Activated CD4-positive, alpha-beta T cell treated with anti-CD3 and anti-CD28 coated beads for 48 hours (primary cell): ENCODE data around the gene LFNG.

Source experiments
- DNase-seq: peaks from one replicate; pipeline ENCODE4 v3.0.0-alpha.2; 2020

LFNG gene

DNA sequence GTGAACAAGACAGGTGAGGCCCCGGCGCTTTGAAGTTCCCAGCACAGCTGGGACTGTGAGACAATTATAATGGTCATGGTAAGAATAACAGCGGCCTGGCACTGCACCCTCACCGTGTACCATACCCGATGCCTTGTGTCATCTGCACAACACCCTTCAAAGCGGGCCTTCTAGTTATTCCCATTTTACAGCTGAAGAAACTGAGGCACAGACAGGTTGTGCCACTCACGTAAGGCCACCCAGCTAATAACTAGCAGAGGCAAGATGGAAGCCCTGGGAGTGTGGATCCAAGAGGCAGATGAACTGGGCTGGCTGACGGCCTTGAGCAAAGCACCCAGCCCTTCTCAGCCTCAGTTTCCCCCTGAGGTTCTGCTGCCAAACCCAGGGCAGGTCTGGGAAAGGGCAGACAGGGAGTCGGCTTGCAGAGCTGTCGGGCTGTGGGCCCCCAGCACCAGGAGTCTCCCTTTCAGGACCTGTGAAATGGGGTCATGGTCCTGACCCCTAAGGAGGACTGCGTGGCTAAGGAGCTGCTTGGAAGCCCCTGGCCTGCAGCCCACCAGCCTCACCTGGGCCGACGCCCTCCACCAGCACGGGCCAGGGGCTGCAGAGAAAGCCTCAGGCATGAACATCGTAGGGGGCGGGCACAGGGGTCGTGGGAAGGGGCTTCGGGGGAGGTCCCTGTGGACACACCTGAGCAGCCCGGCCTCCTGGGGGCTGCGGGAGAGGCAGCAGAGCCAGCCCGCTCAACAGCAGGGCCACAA, 15.3 kb upstream of the LFNG start:
- no peak for DNase-seq

DNA sequence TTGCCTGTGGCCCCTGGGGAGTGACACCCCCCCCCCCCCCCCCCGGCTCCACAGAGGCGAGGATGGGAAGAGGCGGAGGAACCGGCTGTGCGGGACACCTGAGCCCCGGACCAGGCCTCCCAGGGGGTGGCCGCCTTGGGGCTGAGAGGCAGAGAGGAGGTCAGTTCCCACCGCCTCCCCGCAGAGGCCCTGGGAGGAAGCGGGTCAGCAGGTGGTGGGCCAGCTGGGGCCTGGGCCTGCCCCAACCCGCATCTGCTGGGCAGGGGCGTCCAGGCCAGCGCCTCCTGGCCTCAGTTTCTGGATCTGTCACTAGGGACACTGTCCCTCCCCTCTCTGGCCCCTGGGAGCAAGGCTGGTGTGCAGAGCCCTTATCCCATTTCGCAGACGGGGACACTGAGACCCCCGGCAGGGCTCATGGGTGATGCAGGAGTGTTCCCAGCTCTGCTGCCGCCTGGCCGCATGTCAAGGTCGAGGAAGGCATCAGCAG, 14.6 kb upstream of the LFNG start:
- no peak for DNase-seq

DNA sequence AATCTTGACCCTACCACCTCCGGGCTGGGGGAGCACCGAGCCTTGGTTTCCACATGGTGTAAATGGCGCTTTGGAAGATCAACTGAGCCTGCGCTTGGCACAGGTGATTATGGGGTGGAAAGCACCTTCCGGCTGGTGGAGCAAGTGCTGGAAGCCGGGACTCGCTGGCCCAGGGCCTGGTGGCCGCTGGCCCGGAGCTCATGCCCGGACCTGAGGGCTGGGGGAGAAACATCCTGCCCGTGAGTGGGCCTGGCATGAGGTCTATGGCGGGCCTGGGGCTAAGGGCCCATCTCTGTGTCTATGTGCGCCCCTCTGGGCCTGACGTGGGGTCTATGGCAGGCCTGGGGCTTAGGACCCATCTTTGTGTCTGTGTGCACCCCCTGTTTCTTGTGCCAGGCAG, 14.2 kb upstream of the LFNG start:
- DNase-seq, result no peak

DNA sequence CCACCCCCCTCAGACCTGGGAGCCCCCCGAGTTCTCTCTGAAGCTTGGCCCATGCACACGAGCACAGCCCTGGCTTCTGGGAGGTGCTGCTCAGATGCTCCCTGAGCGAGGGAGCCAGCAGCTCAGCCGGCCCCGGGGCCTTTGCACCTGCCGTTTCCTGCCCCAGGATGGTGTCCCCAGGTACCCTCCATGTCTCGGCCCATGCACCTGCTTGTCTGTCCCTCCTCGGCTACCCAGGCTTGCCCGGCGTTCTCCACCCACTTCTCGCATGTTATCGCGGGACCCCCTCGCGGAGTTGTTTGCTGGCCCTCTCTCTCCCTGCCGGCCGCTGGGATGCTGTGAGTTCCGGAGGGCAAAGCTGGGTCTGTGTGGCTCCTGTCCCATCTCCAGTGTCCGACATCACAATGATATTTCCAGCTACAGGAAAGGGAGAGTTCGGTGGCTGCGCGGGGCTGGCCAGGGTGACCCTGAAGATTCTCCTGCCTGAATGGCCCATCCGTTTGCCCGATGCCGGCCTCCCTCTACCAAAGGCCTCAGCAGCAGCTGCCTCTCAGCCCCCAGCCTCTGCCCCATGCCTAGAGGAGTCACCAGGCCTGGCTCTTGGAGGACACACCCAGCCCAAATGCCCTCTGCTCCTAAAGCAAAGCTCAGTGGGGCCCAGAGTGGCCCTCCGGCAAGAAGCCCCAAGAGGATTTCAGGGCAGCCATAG, 12.2 kb upstream of the LFNG start:
- no peak for DNase-seq

DNA sequence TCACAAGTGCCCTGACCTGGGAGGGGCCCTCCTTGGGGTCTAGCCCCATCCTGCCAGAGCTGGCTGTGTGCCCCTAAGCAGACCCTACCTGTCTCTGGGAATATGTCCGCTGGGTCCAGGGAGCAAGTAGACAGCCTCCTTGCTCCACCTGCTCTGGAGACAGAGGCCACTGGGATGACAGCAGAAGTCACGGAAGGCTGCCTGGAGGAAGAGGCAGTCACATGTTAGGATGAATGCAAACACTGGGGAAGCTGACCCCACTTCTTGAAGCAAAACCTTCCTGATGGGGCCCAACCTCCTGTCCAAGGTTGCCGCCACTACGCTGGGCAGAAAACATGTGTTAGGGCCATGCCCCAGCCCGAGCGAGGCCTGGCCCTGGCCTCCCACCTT, 11.7 kb upstream of the LFNG start:
- no peak for DNase-seq

DNA sequence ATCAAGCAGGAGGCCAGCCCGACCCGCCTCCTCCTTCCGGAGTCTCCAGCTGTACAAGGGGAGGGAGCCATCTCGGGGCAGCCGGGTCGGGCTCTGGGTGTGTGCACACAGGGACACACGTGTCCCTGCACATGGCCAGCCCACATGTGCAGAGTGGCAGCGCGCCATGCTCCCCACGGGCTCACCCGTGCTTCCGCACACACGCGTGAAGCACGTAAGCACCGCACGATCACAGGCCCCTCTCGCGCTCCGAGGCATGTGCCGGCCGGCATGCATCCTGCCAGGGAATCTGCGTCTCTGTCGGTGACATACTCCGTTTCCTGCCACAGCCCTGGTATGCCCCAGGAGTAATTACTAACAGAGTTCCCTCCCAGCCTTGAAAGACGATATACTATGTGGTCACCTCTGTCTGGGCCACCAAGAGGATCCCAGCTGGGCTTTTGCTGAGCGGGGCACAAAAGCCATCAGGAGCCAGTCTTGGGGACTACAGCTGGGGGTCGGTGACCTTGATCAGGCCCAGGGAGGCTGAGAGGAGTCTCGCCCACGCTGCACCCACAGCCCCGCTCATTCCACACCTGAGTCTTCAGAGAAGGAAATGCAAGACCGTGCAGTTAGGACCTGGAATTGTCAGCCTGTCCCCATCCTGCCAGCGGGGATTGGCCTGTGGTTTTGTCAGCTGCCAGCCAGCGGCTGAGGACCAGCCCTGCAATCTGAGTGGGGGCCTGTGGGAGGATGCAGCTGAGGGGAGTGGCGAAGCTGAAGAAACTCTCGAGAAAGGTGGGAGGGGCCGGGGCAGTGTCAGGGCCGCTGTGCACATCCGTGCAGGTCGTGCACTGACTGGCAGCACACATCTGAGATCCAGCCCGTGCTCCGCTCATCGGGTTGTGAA, 11.0 kb upstream of the LFNG start:
- peak; percentile 80 for DNase-seq

DNA sequence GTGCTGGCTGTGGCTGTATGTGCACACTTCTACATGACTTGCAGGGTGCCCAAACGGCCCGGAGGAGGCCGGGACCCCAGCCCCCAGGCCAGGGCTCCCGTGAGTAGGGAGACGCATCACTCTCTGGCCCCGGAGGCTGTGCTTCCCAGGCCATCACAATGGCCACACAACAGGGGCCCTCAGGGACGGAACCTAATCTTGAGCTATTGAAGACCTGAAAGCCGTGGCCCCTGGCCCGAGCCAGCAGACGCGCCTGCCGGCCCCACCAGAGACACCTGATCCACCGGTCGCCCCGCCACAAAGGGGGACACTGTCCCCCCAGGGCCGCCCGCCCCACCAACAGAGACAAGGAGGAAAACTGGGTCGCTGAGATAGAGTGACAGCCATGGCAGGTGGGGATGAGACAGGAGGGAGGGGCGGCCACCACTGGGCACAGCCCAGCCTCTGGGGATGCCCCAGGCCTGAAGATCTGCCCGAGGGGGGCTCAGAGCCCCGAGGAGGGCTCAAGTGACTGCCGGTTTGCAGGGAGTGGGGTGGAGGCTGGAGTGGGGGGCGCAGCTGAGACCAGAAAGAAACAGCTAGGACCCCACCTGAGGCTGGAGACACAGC, 10.2 kb upstream of the LFNG start:
- DNase-seq, result no peak

DNA sequence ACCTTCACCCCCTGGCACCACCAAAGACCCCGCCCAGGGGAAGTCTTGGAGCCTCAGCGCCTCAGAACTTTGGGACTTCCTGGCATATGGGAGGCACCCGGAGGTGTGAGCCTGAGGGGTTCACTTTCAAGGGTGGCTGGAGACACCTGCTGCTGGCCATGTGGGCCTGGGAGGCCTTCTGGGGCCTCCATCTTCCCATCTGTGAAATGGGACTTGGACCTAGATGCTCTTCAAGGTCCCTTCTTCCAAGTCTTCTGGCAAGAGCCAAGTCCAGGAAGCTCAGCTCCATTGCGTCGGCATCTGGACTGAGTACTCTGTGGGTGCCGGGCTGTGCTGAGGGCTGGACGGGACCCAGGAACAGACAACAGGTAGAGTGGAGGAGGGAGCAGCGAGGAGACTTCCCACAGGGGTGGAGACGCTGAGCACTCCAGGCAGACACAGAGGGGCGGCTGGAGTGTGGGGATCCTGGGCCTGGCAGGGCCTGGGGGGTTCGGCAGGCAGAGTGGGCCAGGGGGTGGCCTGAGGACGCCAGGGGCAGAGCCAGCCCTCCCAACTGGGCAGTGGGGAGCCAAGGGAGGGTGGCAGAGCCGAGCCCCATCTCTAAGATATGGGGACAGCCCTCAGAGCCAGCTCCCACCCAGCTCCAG, 9.3 kb upstream of the LFNG start:
- DNase-seq, result no peak

DNA sequence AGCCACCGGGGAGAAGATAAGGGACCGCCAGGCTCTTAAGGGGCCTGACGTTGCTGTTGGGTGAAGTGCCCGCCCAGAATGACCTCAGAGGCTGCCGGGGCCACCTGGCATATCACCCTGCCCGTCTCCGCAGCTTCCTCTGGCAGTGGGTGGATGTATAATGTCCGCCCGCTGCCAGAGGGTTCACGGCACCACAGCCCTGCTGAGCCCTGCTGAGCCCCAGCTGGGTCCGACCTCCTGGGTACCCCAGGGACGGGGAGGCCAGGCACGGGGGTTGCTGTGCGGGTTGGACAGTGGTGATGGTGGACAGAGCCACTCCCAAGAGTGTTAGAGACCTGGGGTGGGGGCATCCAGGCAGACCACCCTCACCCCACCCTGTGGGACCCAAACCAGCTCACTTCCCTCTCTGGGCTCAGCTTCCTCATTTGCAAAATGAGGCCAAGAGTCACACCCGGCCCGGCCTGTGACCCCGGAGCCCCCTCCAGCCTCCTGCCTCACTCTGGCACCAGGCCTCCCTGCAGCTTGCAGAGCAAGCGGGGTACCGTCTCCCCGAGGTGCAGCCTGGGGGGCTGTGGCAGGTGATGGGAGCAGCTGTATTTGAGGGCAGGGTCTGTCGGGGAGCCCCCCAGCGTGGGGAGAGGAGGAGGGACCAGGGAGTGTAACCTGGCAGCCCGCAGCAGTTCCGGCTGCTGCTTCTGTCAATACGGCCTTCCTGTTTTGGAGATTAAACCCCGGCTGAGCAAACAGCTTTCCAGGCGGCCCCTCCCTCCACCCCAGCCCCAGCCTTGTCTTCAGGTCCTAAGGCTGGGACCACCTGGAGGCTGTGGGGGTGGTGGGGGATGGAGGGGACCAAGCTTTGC, 8.4 kb upstream of the LFNG start:
- DNase-seq, result peak; percentile 71

DNA sequence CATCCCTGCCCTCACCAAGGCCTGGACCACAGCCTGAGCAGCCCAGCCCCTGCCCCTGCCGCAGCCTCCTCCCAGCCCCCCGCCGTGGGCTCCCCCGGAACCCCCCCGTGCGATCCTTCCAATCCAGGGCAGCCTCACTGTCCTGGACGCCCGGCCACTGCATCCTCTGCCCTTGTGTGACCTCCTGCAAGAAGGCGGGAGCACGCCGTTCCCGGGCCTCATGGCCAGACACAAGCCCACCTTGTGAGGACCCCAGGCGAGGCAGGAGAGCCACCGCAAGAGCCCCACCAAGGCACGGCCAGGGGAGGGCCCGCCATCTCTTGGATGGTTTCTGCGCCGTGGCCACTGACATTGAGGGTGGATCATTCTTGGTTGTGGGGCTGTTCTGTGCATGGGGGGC, 7.8 kb upstream of the LFNG start:
- no peak for DNase-seq

DNA sequence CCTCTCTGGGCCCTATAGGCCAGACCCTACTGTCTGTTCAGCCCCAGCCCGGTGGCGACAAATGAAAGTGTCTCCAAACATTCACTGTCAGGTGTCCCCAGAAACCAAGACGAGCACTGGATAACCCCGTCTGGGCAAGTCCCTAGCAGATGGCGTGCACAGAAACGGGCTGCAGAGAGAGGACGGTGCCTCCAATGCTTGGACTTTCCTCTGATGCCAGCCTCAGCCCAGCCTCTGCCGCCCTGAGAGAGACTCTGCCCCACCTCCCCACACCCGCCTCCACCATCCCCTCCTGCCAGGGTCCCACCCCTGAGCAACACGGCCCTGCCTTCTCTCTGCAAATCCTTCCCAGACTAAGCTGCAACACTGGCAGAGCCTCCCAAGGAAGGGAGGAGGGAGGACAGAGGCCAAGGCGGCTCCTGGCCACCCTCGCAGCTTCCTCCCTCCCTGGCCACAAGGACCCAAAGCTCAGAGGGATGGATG, 7.4 kb upstream of the LFNG start:
- DNase-seq, result no peak

DNA sequence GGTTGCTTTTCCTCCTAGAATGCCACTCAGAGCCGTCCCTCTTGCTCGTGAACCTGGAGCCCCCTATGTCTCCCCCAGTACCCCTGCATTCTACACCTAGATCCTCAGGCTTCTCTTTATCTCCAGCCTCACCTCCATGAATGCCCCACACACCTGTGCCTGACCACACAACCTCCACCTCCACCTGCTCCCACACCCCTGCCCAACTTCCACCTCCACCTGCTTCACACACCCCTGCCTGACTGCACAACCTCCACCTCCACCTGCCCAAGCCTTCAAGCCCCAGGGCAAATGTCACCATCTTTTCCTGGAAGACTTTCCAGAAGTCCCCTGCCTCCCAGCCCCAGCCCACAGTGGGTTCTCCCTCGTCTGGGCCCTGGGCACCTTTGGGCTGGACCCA, 6.9 kb upstream of the LFNG start:
- no peak for DNase-seq

DNA sequence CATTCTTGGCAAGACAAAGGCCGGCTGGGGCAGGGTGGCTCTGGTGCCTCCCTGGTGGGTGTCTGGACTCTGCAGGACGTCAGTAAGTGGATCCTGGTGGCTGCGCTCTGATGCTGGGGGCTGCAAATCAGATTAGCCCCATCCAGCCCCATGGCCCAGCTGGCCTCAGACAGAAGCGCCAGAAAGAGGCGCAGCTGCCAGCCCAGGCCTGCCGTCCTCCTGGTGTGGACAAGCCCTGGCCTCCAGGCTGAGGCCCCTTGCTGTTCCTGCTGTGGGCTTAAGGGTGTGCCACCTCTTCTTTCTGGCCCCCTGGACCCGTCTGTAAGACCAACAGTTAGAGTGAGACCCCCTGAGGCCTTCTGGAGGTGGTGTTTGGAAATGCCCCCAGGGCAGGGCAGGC, 5.9 kb upstream of the LFNG start:
- no peak for DNase-seq

DNA sequence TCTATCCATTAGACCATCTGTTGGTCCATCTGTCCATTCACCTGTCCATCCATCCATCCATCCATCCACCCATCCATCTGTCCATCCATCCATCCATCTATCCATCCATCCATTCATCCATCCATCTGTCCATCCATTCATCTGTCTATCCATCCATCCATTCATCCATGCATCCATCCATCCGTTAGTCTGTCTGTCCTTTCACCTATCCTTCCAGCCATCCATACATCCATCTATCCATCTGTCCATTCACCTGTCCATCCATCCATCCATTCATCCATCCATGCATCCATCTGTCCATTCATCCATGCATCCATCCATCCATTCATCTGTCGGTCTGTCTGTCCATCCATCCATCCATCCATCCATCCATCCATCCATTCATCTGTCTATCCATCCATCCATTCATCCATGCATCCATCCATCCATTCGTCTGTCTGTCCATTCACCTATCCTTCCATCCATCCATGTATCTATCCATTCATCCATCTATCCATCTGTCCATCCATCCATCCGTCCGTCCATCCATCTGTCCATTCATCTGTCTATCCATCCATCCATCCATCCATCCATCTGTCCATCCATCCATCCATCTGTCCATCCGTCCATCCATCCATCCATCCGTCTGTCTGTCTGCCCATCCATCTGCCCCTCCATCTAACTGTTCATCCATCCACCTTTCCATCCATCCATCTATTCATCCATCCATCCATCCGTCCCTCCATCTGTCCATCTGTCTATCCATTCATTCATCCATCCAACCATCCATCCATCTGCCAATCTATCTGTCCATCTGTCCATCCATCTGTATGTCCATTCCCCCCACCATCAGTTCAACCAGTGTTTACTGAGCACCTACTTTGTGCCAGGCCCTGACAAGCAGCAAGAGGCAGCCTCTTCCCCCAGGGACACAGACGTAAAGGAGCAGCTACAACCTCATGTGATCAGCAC, 4.8 kb upstream of the LFNG start:
- no peak for DNase-seq

DNA sequence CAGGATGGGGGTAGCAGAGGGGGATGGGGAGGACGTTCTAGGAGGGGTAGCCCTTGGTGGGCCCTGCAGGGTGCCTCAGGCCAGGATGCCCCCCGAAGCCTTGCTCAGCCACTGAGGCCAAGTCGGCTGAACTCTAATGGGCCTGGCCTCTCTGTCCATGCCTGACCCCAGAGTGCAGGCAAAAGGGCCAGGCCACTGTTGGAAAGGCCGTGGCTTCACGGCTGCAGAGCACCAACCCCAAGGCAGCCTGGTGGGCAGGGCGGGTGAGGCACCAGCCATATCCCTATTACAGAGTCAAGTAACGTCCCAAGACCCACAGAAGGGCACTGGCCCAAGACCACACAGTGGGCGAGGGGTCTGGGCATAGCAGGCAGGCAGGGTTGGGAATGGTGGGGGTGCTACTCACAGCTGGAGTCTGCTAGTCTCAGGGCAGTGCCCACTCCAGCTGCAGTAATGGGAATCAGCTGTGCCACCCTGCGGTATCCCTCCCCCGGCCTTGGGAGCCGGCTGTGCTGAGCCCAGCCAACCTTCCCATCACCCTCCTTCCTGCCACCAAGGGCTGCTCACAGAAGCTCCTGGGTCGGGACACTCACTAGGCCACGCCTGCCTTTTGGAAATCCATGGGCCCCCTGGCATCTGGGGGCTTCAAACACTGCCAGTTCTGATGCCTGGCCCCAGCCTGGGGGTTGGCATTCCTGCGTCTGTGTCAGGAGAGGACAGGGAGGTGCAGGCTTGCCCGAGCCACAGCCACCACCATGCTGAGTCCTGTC, 4.0 kb upstream of the LFNG start:
- DNase-seq, result no peak

DNA sequence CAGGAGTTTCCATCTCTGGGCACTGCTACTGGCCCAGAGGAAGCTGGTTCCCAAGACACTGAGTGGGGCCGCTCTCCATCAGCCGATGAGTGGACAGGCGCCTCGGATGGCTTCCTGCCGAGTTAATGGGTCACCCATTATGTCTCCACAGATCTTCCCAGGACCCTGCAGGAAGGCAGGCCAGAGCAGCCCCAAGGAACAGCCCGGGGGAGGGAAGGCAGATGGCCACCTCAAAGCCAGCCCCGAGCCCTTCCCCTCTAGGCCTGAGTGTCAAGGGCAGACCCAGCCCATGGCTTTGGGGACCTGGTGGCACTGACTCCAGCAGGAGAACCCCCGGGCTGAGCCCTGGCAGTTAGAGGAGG, 3.4 kb upstream of the LFNG start:
- DNase-seq, result no peak

DNA sequence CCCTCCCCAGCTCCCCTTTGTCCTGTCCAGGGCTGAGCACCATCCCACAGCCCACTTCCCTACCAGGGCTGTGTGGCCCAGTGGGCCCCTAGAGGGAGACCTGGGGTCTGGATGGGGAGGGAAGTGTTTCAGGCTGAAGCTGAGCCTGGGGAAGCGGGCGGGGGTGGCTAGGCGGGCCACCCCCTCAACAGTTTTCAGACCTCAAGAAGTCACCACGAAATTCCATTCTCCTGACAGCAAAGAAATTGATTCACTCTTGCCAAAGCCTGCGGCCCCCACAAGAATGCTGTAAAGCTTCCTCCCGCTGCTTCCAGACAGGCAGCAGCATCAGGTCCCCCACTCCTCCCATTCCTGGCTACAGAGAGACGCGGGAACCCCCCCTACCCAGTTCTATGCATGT, 2.5 kb upstream of the LFNG start:
- no peak for DNase-seq

DNA sequence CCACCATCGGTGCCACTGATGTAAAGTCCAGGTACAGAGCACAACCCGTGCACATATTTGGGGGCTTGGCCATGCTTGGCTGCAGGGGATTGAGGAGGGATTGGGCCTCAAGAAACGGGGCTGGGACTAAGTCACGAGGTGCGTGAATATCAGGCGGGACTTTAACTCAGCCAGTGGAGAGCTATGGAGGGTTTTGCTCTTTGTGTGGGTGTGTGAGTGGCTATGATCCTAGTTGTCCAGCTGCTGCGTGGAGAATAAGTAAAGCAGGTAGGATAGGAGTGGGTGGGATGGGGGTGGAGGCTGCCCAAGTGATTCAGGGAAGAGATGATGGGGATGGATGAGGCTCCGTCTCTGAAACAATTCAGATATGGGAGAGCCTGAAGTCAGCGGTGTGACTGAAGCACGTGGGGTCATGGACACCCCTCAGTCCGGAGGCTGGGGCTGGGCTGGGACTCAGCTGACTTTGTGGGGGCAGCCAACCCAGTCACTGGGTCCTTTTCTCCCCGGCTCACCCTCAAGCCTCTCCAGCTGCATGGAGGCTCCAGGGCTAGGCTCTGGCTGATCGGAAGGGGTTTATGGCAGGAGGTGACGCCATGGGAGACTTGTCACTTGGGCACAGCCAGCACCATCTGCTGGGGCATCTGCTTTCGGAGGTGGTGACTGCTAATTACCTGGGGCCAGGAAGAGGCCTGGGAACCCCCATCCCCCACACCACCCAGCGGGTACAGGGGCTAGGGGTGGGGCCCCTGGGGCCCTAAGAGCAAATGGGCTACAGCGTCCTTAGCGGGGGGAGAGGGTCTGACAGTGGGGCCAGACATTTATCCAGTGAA, 1.7 kb upstream of the LFNG start:
- DNase-seq, result no peak

DNA sequence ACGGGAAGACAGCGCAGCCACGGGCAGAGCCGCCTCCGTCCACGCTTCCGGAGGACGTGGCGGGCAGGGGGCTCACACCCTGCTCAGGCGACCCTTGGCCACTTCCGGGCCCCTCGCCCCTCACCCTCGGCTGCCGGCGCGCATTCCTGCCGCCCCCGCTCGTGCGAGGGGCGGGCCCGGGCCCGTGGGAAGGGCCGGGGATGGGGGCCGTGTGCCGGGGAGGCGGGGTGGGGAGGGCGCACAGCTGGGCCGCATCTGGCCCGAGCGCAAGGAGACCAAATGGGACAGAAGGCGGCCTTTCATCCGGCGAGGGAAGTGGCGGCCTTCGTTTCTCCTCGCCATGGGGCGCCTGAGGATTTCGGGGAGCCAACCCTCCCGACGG, 846 bp upstream of the LFNG start:
- no peak for DNase-seq
